T-helper 17 cell (primary cell): ENCODE data around the gene SERPINE2. TPM values are rescaled to one million over a fixed set of nuclear protein-coding genes. Genes with fewer than 3 reads are reported as not detected.
A peak's percentile ranks its signal among the peaks of the same experiment; 100 is the strongest.

Source experiments
- ATAC-seq: fragments of 150-1000 bp; cut with Tn5 transposase; 2 replicates; pipeline ENCODE4 v1.10.0; 2021; ENCODE audit warnings: mild to moderate bottlenecking, moderate library complexity
- DNase-seq, 3 donors: peaks; one replicate each; pipeline versions ENCODE4 v3.0.0 to v3.0.0-alpha.2; 2020 to 2021
- H3K9me3 ChIP-seq: one replicate; pipeline ENCODE4 v1.7.0; 2013; ENCODE audit warnings: low read length, mild to moderate bottlenecking; ENCODE audit not compliant: control insufficient read depth, poor library complexity, severe bottlenecking
- H3K27ac Mint-ChIP-seq: one replicate; pipeline ENCODE4 v1.8.0; 2022; ENCODE audit warnings: mild to moderate bottlenecking, moderate library complexity, mixed read lengths
- H3K27me3 Mint-ChIP-seq: one replicate; pipeline ENCODE4 v1.8.0; 2022; ENCODE audit warnings: mixed read lengths
- H3K36me3 Mint-ChIP-seq: one replicate; pipeline ENCODE4 v1.8.0; 2022; ENCODE audit warnings: low read depth, mixed read lengths
- H3K4me1 Mint-ChIP-seq: one replicate; pipeline ENCODE4 v1.8.0; 2022; ENCODE audit warnings: mild to moderate bottlenecking, mixed read lengths
- H3K4me3 Mint-ChIP-seq: one replicate; pipeline ENCODE4 v1.8.0; 2022; ENCODE audit warnings: mild to moderate bottlenecking, moderate library complexity, mixed read lengths
- total RNA-seq, 4 donors: library from RNA in 2 of 4; stranded (reverse) in 2 of 4; gene quantifications; one replicate each; pipeline ENCODE4 v1.2.3 and lab custom pipeline; 2022 to 2026

The SERPINE2 gene
- total RNA-seq, 2 donors from 2014 or later: 0.37 to 3.9 TPM

DNA sequence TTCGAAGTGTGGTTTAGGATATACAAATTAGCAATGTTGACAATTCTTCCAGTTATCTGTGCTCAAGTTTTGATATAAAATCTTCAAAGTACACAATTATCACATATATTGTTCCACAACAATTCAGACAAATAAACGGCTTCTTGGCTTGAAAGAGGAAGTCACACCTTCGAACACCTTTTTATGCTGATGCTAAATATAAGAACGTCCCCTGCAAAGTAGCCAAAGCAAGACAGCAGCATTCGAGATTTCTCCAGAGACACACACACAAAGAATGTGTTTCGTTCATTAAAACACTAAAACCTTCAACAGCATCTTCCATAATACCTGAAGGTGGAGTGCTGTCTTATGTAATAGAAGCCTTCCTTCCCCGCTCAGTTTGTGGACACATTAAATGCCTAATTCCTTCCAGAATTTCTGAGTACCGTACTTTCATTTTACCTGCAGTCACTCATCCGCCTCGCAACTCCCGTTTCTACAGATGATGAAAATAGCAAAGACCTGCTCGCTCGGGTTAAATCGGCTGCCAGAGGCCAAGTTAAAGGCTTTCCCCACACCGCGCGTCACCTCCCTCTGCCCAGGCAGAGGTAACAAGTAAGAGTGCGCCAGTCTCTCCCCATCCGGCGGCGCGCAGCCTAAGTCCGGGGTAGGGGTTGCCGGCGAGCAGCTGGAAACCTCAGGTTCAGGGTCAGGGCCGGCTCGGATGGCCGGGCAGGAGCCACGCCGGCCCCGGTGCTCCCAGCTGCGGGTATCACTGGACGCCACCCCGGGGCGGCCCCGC is 847 bp downstream of the SERPINE2 start:
- ATAC-seq: peak; percentile 64
- peak overlapping the region; percentile 92 for H3K4me3 Mint-ChIP-seq
- H3K36me3 Mint-ChIP-seq: peaks cover 11% of the 10 kb centered on the region
- DNase-seq: no peak
- H3K4me1 Mint-ChIP-seq: peaks cover 15% of the 10 kb centered on the region
- H3K9me3 ChIP-seq: no peaks in the 10 kb centered on the region
- no peak overlapping the region for H3K27ac Mint-ChIP-seq
- peaks cover 86% of the 10 kb centered on the region for H3K27me3 Mint-ChIP-seq

DNA sequence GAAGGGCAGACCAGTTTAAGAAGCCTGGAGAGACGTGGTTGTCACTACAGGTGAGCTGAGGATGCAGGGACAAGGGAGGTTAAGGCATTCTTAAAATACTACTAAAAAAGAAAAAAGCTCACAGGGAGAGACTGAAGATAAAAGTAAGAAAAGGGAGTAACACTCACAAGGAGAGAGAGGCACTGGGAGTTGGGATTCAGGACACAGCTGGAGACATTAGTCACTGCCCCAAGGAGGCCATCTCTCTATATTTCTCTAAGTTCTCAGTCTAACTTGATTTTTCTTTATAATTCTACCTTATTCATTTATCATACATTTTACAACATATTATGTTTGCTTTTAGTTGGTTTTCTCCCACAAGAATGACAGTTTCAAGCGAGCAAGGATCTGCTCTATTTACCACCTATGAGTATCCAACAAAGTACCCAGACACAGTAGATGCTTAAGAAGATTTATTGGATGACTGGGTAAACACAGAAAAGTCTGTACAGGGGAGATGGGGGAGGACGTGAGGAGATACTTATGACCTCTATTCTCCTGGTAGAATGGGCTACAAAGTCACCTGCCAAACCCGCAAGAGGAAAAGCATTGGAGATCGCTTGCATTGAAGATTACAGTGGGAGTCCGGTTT is 2.2 kb downstream of the SERPINE2 start:
- H3K36me3 Mint-ChIP-seq: peaks cover 12% of the 10 kb centered on the region
- H3K27me3 Mint-ChIP-seq: peaks cover 78% of the 10 kb centered on the region
- no peak overlapping the region for H3K4me3 Mint-ChIP-seq
- ATAC-seq (no peak), DNase-seq (no peak)
- H3K4me1 Mint-ChIP-seq: peaks cover 15% of the 10 kb centered on the region
- H3K9me3 ChIP-seq: no peaks in the 10 kb centered on the region
- H3K27ac Mint-ChIP-seq: no peak overlapping the region

DNA sequence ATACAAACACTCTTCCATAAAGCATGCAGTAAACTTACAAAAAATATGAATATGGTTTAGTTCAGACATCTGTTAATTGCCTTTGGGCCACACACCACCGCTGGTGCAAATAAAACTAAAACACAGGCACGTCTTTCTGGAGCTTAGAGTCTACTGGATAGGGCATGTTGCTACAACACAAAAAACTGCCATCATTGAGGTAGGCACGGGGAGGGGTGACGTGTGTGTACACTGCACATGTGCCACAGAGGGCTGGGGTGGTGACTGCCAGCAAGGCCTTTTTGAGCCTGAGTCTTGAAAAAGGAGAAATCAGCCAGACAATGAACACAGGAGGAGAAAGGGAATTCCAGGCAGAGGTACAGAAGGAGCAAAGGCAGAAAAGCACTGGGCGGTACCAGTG is 5.1 kb downstream of the SERPINE2 start:
- no peak overlapping the region for H3K4me3 Mint-ChIP-seq
- H3K4me1 Mint-ChIP-seq: peaks cover 10% of the 10 kb centered on the region
- H3K27me3 Mint-ChIP-seq: peaks cover 57% of the 10 kb centered on the region
- ATAC-seq (no peak), DNase-seq (no peak)
- peaks cover 10% of the 10 kb centered on the region for H3K36me3 Mint-ChIP-seq
- H3K9me3 ChIP-seq: no peaks in the 10 kb centered on the region
- no peak overlapping the region for H3K27ac Mint-ChIP-seq

DNA sequence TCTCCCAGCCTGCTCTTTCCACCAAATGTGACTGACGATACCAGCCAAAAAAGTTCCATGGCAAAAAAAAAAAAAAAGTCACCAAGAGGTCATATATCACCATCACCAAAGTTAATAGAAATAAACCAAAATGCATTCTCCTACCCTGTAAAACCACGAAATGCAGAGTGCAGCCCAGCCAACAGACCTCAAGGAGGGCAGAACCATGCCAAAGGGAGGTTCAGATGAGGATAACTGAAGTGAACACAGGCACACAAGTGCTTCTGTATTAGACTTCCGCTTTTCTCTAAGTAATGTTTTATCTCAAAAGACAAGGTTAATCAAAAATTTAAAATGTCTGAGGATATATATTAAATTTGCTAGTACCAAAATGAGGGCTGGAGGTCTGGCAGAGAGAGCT is 5.5 kb downstream of the SERPINE2 start:
- peaks cover 10% of the 10 kb centered on the region for H3K36me3 Mint-ChIP-seq
- H3K9me3 ChIP-seq: no peaks in the 10 kb centered on the region
- no peak overlapping the region for H3K4me3 Mint-ChIP-seq
- no peak overlapping the region for H3K27ac Mint-ChIP-seq
- ATAC-seq: no peak
- DNase-seq: no peak
- peaks cover 57% of the 10 kb centered on the region for H3K27me3 Mint-ChIP-seq
- peaks cover 10% of the 10 kb centered on the region for H3K4me1 Mint-ChIP-seq

DNA sequence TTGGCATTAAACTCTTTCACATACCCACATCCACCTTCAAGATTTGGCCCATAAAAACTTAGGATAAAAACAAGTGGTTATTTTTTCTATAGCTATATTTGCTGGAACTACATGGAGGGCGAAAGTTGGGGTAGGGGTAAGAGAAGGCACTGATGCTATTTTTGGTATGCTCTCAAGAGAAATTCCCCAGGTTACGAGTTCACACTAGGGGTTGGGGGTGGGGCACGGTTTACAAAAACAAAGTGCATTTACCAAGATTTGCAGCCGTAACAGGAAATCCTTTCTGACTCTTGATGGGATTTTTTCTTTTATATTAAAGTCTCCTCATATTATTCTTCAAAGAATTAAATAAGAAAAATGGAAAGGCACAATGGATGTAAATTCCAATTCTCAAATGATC is 6.8 kb downstream of the SERPINE2 start:
- peaks cover 44% of the 10 kb centered on the region for H3K27me3 Mint-ChIP-seq
- DNase-seq: no peak
- peaks cover 7% of the 10 kb centered on the region for H3K4me1 Mint-ChIP-seq
- no peak overlapping the region for H3K4me3 Mint-ChIP-seq
- H3K36me3 Mint-ChIP-seq: peaks cover 8% of the 10 kb centered on the region
- no peaks in the 10 kb centered on the region for H3K9me3 ChIP-seq
- no peak overlapping the region for H3K27ac Mint-ChIP-seq
- ATAC-seq: no peak

DNA sequence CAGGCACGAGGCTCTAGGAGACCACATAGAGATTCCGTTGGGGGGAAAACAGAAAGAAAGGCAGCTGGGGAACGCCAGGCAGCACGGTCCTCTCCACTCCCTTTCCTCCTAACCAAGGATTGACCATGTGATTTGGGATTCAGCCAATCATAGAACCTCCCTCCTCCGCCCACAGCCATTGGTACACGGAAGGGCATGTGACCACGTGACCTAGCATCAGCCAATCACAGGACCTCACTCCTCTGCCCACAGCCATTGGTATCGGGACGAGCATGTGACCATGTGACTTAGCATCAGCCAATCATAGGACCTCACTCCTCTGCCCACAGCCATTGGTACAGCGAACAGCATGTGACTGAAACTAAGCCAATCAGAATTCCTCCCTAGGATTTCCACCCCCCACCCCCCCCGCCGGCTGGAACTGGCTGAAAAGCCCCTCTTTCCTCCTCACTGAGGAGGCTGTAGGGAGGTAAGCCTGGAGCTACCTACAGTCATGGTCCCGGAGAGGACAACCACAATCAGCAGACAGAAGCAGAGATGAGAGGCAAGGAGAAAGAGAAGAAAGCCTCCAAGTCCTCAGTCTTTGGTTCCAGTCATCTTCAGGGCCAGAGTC is 7.6 kb downstream of the SERPINE2 start:
- Mint-ChIP-seq H3K27ac (no peak overlapping the region), H3K36me3 (peaks cover 8% of the 10 kb centered on the region), H3K4me3 (no peak overlapping the region), H3K27me3 (peaks cover 37% of the 10 kb centered on the region), H3K4me1 (peaks cover 4% of the 10 kb centered on the region)
- ATAC-seq (no peak), DNase-seq (no peak)
- H3K9me3 ChIP-seq: no peaks in the 10 kb centered on the region

DNA sequence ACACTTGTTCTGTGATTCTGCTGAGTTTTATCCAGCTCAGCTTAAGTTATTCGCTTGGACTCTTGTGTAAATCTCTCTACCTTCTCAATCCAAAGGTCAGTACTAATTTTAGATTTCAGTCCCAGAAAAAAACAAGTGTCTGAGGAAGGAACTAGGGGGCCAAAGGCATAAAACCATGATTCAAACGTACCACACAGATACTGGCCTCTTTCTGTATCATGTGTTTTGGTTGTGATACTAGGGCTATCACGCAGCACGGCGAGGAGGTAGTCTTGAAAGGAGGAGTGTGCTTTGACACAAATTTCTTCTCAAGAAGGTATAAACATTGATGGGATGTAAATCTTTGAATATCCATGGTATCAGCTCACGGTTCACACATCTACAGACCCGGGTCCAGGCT is 8.3 kb downstream of the SERPINE2 start:
- DNase-seq (no peak), ATAC-seq (no peak)
- no peaks in the 10 kb centered on the region for H3K9me3 ChIP-seq
- Mint-ChIP-seq H3K4me1 (peaks cover 10% of the 10 kb centered on the region), H3K27me3 (peaks cover 31% of the 10 kb centered on the region), H3K27ac (no peak overlapping the region), H3K36me3 (peaks cover 8% of the 10 kb centered on the region), H3K4me3 (no peak overlapping the region)

DNA sequence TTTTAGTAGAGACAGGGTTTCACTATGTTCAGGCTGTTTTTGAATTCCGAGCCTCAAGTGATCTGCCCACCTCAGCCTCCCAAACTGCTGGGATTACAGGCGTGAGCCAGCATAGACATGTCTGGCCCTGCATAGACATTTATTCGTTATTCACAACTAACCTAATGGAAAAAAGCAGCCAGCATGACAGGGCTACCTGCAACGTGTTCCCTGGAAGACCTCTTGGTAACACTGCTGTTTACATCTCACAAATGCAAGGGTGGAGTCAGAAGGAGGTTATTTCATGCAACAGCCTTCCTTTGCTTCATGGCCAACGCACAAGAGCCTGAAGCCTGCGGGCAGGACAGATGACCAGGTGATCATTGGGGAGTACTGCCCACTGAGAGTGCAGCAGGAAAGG is 9.2 kb downstream of the SERPINE2 start:
- DNase-seq (no peak), ATAC-seq (no peak)
- H3K4me1 Mint-ChIP-seq: peaks cover 15% of the 10 kb centered on the region
- peaks cover 8% of the 10 kb centered on the region for H3K36me3 Mint-ChIP-seq
- H3K9me3 ChIP-seq: no peaks in the 10 kb centered on the region
- no peak overlapping the region for H3K27ac Mint-ChIP-seq
- H3K27me3 Mint-ChIP-seq: peaks cover 22% of the 10 kb centered on the region
- no peak overlapping the region for H3K4me3 Mint-ChIP-seq

DNA sequence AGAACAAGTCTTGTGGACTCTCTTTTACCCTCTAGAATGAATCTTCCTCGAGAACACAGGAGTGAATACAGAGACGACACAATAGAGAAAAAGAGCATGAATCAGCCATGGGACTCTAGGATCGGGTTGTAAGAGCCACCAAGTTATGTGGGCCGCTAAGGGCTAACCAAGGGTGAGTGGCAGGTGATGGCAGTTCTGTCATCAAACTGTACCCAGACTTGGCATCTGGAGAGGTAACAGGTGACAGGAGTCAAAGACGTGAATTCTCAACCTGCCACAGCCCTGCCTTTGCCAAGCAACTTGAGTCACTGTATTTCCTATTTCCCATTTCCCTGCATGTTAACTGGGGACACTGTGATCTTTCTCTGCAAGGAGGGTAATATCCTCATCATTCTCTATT is 11.2 kb downstream of the SERPINE2 start:
- ATAC-seq (no peak), DNase-seq (no peak)
- Mint-ChIP-seq H3K27ac (no peak overlapping the region), H3K27me3 (peaks cover 3% of the 10 kb centered on the region), H3K4me1 (peaks cover 17% of the 10 kb centered on the region), H3K36me3 (peaks cover 2% of the 10 kb centered on the region), H3K4me3 (no peak overlapping the region)
- H3K9me3 ChIP-seq: no peaks in the 10 kb centered on the region

DNA sequence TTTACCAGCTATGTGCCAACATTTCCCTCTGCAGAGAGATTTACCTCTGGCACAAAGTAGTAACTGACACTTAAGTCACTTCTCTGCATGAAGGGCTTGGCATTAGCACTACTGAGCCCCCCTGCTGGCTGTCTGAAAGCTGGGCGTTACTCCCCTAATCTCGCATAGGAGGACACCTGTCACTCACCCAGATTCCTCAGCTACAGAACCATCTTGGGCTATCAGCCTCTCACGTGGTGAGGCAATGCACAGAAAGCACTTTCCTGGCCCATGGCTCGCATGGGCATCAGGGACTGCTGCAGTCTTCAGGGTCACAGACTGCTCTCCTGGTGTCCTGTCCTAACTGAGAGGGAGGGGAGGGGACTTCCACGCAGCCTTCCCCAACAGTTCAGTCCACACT is 12.0 kb downstream of the SERPINE2 start:
- peaks cover 2% of the 10 kb centered on the region for H3K36me3 Mint-ChIP-seq

DNA sequence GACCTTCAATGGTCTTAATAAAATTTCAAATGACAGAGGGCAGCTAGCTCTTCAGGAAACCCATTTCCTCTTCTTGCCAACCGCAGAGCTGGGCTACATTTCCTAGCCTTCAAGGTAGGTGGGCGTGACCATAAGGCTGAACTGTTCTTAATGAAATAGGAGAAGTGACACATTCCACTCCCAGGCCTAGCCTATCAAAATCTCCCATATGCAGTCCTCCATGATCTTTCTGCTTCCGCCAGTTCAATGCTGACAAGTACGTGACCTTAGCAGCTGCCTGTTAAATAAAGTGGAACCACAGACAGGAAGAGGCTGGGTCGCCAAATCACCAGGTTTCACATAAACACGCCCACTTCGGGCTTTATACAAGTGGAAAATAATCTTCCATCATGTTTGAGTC is 13.2 kb downstream of the SERPINE2 start:
- peaks cover 17% of the 10 kb centered on the region for H3K4me1 Mint-ChIP-seq

More for the DNA sequence above, 12.0 kb downstream of the SERPINE2 start:
- no peaks in the 10 kb centered on the region for H3K27me3 Mint-ChIP-seq
- ATAC-seq (no peak), DNase-seq (no peak)
- no peaks in the 10 kb centered on the region for H3K9me3 ChIP-seq
- H3K4me1 Mint-ChIP-seq: peaks cover 17% of the 10 kb centered on the region
- no peak overlapping the region for H3K4me3 Mint-ChIP-seq
- no peak overlapping the region for H3K27ac Mint-ChIP-seq

DNA sequence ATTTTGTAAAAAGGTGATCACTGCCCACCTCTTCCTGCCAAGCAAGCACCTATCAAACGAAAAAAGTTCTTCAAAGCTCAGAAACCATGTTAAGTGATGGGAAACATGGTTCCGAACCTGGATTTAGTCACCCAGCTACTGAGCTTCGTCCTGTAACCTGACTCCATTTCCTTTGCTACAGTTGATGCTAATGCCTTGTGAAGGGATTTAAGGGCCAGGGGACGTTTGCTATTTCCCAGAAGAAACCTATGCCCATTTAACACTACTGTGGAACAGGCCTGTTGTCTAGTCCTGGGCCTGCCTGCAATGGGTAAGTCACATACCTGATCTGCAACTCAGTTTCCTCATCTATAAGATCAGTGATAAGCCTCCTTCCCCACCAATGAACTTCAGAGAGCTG is 14.8 kb downstream of the SERPINE2 start:
- H3K4me3 Mint-ChIP-seq: no peak overlapping the region
- no peak overlapping the region for H3K27ac Mint-ChIP-seq
- no peak for DNase-seq
- H3K27me3 Mint-ChIP-seq: no peaks in the 10 kb centered on the region
- H3K36me3 Mint-ChIP-seq: no peaks in the 10 kb centered on the region
- no peaks in the 10 kb centered on the region for H3K9me3 ChIP-seq
- no peak for ATAC-seq
- H3K4me1 Mint-ChIP-seq: peaks cover 17% of the 10 kb centered on the region

More for the DNA sequence above, 13.2 kb downstream of the SERPINE2 start:
- no peaks in the 10 kb centered on the region for H3K9me3 ChIP-seq
- Mint-ChIP-seq H3K36me3 (no peaks in the 10 kb centered on the region), H3K4me3 (peak overlapping the region; percentile 7), H3K27ac (peak overlapping the region; percentile 8), H3K27me3 (no peaks in the 10 kb centered on the region)
- DNase-seq (no peak), ATAC-seq (peak; percentile 89)

DNA sequence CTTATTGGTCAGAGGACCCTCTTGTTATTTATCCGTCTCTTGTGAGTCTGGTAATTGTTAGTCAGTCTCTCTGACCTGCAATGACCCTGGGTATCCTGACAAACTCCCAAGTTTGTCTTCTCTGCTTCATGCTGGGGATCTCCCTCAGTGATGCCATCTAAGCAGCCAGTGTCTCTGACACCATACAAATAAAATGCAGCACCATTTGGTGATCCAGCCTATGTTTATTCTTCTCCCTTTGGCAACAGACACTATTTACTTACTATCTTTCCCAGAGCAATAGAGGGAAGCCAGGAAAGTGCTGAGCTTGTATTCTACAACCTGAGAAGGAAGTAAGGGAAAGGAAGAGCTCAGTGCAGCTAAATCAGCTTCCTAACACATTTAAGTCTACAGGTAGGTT is 15.9 kb downstream of the SERPINE2 start:
- Mint-ChIP-seq H3K27me3 (no peaks in the 10 kb centered on the region), H3K4me1 (peaks cover 17% of the 10 kb centered on the region), H3K36me3 (no peaks in the 10 kb centered on the region), H3K27ac (no peak overlapping the region), H3K4me3 (no peak overlapping the region)
- ATAC-seq: no peak
- no peaks in the 10 kb centered on the region for H3K9me3 ChIP-seq
- no peak for DNase-seq
